GM18507 (cell line): ENCODE measurements around the gene GIPC2.
A peak's percentile ranks its signal among the peaks of the same experiment; 100 is the strongest.
"Not testable (repeated sequence)": the region's sequence is repeated elsewhere in the genome, so short reads cannot be mapped to it uniquely, and the experiment has no call there.

Experiments
- DNase-seq: peaks from one replicate; pipeline ENCODE4 v3.0.0; 2011; ENCODE audit warnings: low read depth; ENCODE audit not compliant: insufficient read length; ENCODE audit errors: extremely low spot score
- FAIRE-seq: peaks from 2 replicates; lab custom pipeline; 2011; peaks lifted over from hg19 to GRCh38; lab: Jason Lieb, UNC

Gene GIPC2

DNA sequence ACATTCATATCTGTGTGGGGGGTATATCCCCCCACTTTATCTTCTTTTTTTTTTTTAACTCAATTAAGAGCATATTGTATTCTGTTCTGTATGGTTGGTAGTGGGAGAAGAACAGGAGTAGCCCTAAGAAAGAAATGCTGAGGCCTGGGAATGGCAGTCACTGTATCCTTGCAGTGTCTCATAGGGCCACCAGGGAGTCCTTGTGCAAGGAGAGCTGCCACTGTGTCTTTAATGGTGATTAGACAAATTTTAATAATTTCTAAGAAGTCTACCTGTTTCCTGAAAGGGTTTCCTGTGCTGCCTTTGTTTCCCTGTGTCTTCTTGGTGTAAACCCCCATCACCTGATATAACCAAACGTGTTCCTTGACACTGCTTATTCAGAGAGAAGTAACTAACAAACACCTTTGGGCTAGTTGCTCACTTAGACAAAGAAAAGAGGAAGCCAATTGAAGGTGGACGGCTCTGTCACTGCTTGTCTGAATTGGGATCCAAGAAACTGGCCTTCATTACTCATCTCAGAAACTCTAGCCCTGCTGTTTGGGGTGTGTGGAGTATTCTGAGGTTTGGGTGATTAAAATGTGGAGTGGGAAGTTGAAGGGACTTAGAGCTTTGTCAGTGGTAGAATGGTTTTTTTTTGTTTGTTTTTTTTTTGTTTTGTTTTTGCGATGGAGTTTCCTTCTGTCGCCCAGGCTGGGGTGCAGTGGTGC lies 15.2 kb downstream of the GIPC2 start:
- no peak for DNase-seq
- peak; percentile 35 for FAIRE-seq

DNA sequence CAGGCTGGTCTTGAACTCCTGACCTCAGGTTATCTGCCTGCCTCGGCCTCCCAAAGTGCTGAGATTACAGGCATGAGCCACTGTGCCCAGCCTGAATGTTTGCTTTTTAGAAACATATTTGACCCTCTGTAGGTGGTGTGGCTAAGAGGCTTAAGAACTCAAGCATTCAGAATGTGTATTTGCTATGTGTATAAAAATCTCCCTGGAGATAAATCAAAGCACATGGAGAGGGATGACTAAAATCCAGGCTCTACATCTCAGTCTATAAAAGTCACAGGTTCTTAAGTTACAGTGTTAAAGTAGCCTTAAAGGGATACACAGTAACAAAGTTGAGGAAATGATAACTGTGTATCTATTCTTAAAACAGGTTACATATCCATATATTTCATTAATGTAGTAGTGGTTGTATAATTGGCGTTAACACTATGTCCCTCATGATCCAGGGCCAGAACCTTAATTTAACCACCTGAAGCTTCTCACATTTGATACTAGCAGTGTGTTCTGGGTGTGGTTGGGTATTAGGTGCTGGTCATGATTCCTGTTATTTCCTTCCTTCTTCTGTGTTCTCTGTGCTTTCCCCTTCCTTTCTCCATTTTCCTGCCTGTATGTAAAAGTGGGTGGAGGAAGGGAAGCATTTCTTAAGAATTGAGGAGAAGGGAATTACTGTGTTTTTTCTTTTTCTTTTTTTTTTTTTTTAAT lies 16.2 kb downstream of the GIPC2 start:
- no peak for DNase-seq
- FAIRE-seq: no peak

DNA sequence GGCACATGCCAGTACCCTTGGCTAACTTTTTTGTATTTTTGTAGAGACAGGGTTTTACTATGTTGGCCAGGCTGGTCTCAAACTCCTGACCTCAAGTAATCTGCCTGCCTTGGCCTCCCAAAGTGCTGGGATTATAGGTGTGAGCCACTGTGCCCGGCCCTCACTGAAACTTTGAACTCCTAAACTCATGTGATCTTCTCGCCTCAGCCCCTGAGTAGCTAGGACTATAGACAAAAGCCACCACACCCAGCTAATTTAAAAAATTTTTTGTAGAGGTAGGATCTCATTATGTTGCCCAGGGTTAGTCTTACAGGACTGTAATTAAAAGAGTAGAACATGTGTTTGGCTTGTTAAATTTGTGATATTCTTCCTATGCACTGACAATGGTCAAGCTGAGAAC lies 19.1 kb downstream of the GIPC2 start:
- not testable (repeated sequence) for FAIRE-seq, DNase-seq

- DNase-seq: no peak
- FAIRE-seq: no peak
Measured at GRCh38 chr1:78068681-78069283, 23.0 kb downstream of the GIPC2 start.

GRCh38 chr1:78069784-78070183 lies 24.0 kb downstream of the GIPC2 start:
- FAIRE-seq (no peak), DNase-seq (no peak)

DNA sequence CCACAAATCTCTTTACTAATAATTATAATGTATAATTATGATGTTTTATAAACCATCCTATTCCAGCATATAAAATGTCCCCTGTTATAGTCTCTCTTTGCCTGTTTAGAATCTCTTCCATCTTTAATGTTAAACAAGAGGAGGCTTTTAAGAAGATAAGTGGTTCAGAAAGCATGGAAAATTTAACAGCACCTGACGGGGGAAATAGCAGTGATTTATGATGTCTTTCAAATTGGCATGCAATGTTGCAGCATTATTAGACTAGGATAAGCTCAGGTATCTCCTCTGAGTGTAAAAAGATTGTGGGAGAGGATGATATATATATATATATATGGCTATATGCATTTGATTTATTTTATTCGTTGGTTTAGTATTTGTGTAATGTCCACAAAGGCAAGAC lies 24.4 kb downstream of the GIPC2 start:
- DNase-seq (no peak), FAIRE-seq (no peak)

DNA sequence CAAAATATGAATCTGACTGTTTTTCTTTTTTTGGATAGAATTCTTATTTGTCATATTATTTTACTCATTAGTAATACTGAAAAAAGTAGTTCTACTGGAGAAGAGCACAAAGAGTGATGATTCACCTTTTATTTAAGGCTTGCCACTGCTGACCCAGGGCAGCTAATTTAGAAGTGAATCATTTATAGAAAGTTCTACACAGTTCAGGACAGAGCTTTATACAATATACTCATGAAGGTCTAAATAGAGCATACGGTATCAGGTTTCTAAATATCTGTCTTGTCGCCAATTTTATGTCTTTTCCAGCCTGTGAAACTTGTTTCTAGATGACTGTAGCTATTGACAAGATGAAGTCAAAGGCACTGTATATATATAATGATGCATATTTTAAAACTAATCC lies 25.0 kb downstream of the GIPC2 start:
- DNase-seq: no peak
- no peak for FAIRE-seq

DNA sequence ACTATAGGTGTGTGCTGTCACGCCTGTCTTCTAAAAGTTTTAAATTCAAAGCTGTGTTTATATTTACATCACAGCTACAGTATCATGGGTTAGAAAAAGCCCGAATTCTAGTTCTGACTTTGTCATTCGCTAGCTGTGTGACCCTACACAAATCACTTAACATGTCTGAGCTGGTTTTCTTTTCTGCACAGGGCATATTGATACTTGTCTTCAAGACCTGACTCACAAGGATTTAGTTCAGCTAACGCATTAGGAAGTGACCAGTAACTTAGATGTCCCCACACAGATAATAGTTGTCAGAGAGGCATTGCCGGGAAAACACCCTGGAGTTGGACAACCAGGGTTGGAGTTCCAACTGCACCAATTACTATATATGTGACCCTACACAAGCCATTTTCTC lies 25.9 kb downstream of the GIPC2 start:
- FAIRE-seq (no peak), DNase-seq (no peak)

DNA sequence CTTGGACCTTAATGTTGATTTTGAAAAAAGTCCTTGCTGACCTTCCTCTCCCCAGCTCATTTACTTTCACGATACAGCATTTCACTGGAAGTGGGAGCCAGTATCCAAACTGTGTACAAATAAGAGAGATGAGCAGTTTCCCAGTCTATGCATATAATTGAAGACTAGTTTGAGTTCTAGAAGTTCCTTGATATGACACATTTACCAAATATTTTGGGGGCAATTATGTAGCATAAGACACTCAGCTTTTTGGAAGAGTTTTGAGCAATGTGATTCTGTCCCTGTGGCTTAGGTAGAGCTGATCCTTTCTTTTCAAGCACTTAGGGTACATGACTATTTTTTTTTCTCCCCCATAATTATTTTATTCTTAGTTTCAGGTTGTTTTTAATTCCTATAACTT lies 26.4 kb downstream of the GIPC2 start:
- DNase-seq (no peak), FAIRE-seq (no peak)

DNA sequence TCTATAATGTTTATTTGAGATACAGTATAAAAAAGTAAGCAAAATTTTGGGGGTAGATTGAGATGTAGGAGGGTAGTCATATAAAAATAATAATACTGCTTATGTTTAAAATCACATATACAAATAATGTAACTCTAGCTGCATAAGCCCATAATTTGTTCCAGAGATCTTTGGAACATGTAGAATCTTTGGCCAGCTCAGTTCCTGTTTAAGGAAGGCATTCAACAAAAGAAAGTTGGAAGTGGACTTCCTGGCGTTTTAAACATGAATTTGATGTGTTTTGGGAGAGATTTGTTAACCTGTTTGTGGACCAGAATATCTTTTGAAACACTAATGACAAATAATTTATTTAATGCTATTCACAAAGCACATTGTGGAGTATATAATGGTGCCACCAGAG lies 27.7 kb downstream of the GIPC2 start:
- FAIRE-seq: no peak
- DNase-seq: no peak

GRCh38 chr1:78075621-78076020 lies 29.9 kb downstream of the GIPC2 start:
- DNase-seq (no peak), FAIRE-seq (no peak)

DNA sequence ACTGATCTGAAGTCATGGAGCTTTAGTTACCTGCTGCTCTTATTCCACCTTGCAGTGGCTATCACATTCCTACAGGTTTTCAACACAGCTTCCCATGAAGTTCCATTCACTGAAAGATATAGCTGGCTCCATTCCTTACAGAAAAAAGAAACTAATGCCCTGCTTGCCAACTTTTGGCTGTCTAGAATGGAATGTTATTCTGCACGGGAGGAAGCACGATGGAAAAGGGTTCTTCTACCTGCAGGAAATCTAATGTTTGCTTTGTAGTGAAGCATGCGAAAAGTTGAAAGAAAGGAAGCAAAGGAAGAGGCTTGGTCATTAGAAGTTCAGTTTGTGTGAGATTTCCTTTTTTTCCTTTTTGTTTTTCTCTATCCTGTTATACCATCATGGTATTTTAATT lies 32.6 kb downstream of the GIPC2 start:
- no peak for DNase-seq

DNA sequence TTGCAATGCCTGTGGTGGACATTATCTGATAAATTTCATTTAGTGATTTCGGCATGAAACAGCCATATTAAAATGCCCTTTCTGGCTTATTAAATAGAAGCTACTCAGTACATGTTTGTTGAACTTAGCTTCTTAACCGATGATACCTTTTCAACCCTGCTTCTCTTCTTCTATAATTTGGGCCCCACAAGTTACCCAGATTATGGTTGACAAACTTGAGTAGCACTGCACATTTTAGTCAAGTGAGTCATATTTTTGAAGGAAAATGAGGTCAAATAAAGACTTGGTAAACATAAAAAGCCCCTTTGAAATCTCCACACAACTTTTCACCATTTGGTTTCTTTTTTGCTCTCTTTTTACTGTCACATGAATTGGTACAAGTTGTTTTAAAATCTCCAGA lies 33.8 kb downstream of the GIPC2 start:
- DNase-seq (no peak), FAIRE-seq (no peak)

More for the DNA sequence above, 32.6 kb downstream of the GIPC2 start:
- FAIRE-seq: no peak

GRCh38 chr1:78080767-78081166 lies 35.0 kb downstream of the GIPC2 start:
- FAIRE-seq: peak; percentile 46
- DNase-seq: no peak

- FAIRE-seq (no peak), DNase-seq (no peak)
Measured at GRCh38 chr1:78081980-78082860, 36.5 kb downstream of the GIPC2 start.

- DNase-seq, FAIRE-seq: not testable (repeated sequence)
Measured at GRCh38 chr1:78084639-78085038, 38.9 kb downstream of the GIPC2 start.

GRCh38 chr1:78086697-78087096 lies 40.9 kb downstream of the GIPC2 start:
- no peak for FAIRE-seq
- DNase-seq: no peak

DNA sequence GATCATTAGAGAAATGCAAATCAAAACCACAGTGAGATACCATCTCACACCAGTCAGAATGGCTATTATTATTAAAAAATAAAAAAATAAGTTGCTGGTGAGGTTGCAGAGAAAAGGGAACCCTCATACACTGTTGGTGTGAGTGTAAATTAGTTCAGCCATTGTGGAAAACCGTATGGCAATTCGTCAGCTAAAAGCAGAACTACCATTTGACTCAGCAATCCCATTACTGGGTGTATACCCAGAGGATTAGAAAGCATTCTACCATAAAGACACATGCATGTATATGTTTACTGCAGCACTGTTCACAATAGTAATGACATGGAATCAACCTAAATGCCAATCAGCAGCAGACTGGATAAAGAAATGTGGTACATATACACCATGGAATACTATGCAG lies 42.2 kb downstream of the GIPC2 start:
- DNase-seq (no peak), FAIRE-seq (no peak)

GRCh38 chr1:78088486-78088885 lies 42.7 kb downstream of the GIPC2 start:
- DNase-seq (no peak), FAIRE-seq (no peak)

DNA sequence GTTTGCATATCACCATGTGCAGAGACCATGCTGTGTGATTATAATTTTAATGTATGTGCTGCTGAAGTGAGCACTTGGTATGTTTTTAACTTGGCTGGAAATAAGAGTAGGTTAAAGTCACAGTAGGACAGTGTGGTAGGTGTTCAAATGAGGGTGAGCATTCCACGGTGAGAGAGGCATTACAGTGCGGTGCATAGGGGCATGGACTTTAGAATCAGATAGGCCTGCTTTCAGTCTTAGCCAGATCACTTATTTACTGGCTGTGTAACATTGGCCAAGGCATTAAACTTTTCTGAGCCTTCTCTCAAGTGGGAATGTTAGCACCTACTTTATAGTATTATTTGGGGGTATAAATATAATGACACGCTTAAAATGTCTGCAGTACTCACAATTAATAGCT lies 43.2 kb downstream of the GIPC2 start:
- FAIRE-seq (no peak), DNase-seq (no peak)
